Retinal pigment epithelial cell (primary cell): ENCODE data around the gene SLC26A3.
A peak's percentile ranks its signal among the peaks of the same experiment; 100 is the strongest.

Source experiments
- DNase-seq: peaks from one replicate; pipeline ENCODE4 v3.0.0-alpha.2; 2010; ENCODE audit warnings: low read depth
- H3K4me3 ChIP-seq: 2 replicates; pipeline ENCODE4 v1.5.1; 2011; ENCODE audit warnings: mild to moderate bottlenecking, low read length, control low read depth, moderate library complexity
- CTCF ChIP-seq: conservative IDR thresholded peaks from 2 replicates; pipeline ENCODE4 v1.5.1; 2011; ENCODE audit warnings: low read depth, low read length, control low read depth, inconsistent platforms

SLC26A3 gene

GRCh38 chr7:107718456-107719193 is 84.4 kb downstream of the SLC26A3 start:
- DNase-seq: no peak
- no peak for TF ChIP-seq CTCF
- H3K4me3 ChIP-seq: no peak overlapping the region

- no peak for TF ChIP-seq CTCF
- no peak overlapping the region for H3K4me3 ChIP-seq
- DNase-seq: peak; percentile 77
Measured at GRCh38 chr7:107715531-107715930, 87.5 kb downstream of the SLC26A3 start.
